ENCODE data around the gene ABRACL.
A peak's percentile ranks its signal among the peaks of the same experiment; 100 is the strongest.
"Not testable (repeated sequence)": the region's sequence is repeated elsewhere in the genome, so short reads cannot be mapped to it uniquely, and the experiment has no call there.

Gene ABRACL

DNA sequence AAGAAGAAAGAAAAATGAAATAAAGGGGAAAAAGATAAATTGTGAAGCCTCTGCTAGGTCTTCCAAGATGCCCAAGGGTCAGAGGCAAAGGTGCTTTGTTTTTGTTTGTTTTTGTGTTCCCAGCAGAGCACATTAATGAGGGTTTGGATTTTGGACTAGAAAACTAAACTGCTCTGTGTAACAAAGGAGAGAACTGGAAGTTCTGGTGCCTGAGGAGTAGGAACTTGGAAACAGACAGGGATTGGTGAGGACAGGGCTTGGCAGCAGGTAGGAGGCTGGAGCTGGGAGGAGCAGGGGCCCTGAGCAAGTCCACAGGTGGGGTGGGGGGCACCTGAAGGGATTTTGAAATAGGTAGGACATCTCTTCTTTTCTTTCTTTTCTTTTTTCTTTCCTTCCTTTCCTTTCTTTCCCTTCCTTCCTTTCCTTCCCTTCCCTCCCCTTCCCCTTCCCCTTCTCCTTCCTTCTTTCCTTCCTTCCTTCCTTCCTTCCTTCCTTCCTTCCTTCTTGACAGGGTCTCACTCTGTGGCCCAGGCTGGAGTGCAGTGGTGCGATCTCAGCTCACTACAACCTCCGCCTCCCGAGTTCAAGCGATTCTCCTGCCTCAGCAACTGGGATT is 15.3 kb upstream of the ABRACL start:
- DNase-seq = no peak

- DNase-seq = no peak
These were observed 13.6 kb upstream of the ABRACL start for GRCh38 chr6:139014945-139015344.

- DNase-seq = no peak
These were observed 12.0 kb upstream of the ABRACL start for GRCh38 chr6:139016337-139017213.

DNA sequence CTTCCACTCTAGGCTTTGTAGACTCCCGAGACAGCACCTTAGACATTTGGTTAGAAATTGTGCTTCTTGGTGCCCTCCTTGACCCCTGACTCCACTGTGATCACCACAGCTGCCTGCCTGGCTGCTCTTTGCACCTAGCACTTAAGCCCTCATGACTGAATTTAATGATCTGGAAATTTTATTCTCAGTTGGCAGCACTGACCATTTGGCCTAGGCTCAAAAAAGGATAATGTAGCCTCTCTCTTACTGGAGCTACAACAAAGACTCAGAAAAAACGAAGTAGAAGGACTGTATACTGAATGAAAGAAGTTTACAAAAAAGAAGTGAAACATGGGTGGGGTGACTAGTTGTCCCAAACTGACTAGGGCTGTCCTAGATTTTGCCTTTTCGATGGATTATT is 11.3 kb upstream of the ABRACL start:
- no peak for DNase-seq

GRCh38 chr6:139019722-139020121 is 8.8 kb upstream of the ABRACL start:
- no peak for DNase-seq

- no peak for DNase-seq
These were observed 7.9 kb upstream of the ABRACL start for GRCh38 chr6:139020689-139021088.

- DNase-seq = not testable (repeated sequence)
These were observed 3.1 kb upstream of the ABRACL start for GRCh38 chr6:139025416-139025815.

DNA sequence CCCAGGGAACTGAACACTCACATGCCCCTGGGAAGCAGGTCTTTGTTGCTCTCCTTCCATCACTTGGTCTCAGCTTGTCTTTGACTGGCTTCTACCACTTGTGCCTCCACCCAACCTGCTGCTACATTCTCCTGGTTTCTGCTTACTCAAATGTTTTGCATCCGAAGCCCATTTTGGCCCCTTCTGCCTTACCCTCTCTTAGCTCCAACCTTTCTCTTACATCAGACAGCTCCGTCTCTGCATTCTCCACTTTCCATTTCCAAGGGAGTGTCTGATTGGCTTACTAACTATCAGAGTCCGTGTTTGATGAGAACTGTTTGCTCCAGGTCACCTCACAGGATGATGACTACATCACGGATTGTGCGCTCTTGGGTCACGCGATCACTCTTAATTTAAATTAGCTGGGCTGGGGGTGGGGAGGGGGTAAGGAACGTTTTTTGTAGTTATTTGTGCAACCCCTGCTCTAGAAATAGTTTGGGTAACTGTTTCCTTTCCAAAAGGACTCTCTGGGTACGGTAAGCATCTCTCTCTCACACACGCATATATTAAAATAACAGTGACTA is 844 bp upstream of the ABRACL start:
- DNase-seq = peak; percentile 76

DNA sequence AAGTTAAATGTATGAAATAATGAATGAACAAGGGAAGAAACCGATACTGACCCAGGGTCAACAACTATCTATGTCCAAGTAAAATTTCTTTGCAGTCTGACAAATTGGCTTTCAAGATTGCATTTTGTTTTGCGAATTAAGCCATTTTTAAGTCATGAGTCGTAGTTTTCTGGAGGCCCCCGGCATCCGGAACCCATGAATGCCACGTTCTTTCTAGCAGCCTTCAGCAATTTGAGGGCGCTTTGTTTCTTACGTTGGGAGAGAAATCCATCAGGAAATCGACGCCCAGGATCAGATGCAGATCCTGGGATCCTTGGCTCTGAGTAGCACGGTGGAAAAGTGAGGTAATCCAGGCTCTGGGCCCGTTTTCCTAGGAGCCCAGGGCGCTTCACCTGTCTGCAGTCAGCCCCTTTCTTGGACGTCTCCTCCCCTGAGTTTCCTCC is 309 bp upstream of the ABRACL start:
- DNase-seq = no peak

DNA sequence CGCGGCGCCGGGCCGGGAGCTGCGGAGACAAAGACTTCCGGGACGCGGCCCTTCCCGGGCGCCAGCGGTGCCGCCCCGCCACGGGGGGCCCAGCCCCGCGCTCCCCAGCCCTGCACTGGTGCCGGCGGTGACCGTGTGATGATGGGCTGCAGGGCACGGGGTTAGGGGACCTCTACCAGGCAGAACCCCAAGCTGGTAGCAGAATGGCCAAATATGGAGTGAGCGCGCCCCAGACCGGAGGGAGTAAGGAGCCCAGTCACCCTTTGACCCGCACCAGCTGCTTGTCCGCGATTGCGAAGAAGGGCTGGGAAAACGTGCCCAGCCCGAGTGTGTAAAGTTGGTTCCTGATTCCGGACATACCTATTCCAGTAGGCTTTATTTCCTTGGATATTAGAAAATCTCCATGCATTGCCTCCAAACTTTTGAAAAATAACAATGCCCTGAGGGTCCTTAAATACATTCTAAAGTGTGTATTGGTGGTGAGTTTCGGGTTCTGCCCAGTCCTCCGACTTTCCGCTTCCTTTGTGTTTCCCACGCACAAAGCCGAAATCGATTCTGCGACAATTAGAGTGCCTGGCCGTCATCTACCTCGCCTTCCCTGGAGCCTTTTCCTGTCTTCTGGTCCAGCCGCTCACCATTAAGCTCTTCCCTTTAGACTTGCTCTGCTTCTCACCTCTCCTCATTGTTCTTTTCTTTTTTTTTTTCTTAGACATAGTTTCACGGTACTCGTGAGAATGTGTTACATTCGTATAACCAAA is 1.1 kb downstream of the ABRACL start:
- no peak for DNase-seq

DNA sequence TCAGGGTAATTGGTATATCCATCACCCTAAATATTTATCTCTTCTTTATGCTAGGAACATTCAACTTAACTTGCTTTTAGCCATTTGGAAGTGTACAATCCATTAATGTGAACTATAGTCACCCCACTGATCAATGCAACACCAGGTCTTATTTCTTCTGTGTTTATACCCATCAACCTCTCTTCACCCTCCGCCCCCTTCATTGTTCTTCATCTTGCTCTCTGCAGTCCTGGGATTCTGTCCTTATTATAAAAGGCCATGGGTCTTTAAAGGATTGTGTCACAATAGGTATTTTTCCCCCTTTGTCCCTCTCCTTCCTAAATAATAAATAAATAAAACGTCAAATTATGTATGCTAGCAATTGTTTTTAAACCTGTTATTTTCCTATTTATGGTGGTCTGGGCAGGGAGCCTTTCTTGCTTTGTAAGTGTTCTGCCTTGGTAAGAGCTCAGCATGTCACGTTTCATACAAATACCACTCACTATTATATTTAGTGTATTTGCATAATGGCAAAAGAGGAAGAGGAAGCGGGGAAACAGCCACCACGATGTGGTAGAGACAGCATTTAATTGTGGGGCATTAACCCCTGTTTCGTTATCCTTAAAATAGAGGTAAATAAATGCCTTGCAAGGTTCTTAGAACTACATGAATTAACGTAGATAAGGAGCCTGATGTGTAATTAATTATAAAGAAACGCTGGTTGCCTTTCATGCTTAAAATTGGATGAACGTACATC is 1.9 kb downstream of the ABRACL start:
- no peak for DNase-seq

DNA sequence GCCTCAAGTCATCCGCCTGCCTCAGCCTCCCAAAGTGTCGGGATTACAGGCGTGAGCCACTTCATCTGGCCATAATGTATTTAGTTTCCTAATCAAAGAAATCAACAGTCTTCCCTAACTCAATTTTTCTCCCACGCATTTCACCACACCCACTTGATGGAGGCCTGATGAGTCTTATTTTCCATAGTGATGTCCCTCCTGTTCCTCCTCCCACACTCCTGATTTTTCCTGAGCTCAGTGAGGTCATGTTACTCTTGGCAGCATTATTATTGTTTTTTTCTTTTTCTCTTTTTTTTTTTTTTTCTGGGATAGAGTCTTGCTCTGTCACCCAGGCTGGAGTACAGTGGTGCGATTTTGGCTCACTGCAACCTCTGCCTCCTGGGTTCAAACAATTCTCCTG is 8.9 kb downstream of the ABRACL start:
- DNase-seq = no peak

GRCh38 chr6:139044250-139044649 is 15.7 kb downstream of the ABRACL start:
- DNase-seq = no peak

DNA sequence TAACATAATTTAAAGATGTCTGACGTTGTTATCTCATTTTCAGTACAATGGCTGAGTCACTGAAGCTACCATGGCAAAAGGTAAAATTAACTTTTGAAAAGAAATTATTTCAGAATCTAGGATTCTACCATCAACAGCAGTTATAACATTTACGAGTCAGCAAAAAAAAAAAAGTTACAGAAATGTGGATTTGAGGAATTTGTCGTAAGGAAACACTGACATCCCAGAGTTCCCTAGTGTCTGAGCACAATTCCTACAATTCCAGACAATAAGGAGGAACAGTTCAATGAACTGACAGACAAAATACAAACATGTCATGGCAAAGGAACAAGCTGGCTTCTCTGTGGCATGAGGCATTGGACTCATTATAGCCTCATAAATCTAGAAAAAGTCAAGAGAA is 19.1 kb downstream of the ABRACL start:
- no peak for DNase-seq

- not testable (repeated sequence) for DNase-seq
These were observed 20.4 kb downstream of the ABRACL start for GRCh38 chr6:139048912-139049311.

GRCh38 chr6:139050131-139050769 is 21.7 kb downstream of the ABRACL start:
- not testable (repeated sequence) for DNase-seq

GRCh38 chr6:139050770-139051313 is 22.3 kb downstream of the ABRACL start:
- DNase-seq = no peak

DNA sequence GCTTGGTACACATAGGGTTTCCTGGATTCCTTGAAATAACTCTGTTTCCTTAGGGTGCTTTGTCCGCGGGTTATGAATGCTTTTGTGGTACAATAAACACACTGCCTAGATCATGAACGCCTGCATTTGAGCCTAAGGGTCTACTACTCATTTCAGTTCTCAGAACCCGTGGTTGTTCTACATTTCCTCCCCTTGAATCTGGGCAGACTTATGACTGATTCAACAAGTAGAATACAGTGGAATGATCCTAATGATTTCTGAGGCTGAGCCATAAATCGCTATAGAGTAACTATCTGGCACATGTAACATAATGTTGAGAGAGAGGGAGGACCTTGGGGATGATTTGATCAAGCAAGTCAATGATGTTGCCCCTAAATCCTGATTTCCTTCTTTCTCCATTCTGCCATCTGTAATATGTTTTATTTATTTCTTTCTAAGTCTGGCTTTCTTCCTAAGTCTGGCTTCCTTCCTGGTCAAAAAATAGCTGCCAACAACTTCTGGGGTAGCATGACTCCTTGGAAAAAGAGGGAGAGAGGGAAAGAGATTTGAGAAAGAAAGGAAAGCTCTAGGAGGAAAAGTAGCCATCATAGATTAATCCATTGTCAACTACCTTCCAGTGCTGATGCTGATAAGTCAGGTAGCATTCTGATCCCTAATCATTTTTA is 23.0 kb downstream of the ABRACL start:
- no peak for DNase-seq

DNA sequence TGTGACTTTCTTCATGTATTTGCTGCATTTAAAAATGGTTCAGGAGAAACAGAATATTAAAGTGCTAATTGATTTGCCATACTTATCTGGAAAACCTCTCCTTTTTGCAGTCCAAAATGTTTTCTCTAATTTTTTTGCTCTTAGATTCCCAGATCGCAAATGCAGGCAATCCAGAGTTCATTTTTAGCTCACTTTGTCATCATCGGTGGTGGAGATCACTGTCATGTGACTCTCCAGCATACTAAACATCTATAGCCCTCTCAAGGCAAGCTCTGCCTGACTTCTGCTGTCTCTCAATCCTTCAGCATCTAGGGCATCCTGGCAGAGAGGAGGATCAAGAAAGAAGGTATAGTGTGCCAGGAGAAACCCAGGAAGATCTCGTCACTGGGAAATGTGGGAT is 24.8 kb downstream of the ABRACL start:
- no peak for DNase-seq

DNA sequence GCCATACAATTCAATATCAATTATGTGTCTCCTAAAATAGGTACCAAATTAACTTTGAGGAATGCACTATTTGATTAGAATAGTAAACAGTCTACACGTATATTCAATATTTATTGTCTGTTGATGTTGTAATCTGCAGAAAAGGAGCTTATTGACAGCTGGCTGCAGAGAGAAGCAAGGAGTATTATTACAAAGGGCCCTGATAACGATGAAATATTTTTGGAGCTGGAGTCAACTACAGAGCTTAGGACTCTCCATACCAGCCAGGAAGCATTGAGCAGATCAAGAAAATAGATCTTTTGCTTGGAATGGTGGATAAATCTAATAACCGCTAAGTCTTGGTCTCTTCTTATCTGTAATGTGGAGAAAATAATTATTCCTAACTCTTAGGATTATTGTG is 25.5 kb downstream of the ABRACL start:
- DNase-seq = no peak

GRCh38 chr6:139055709-139056108 is 27.2 kb downstream of the ABRACL start:
- DNase-seq = no peak
